Mammary epithelial cell (primary cell): Measurements from ENCODE around the gene MAGI1.

Experiments used
- EZH2 ChIP-seq: IDR thresholded peaks from 2 replicates; pipeline ENCODE4 v1.6.1; 2012; ENCODE audit warnings: low read length, inconsistent platforms, borderline replicate concordance
- TF ChIP-seq, protein P1 (sequence below), 2 donors: IDR thresholded peaks in 1 of 2; conservative IDR thresholded peaks in 1 of 2; 2 replicates each; pipeline ENCODE4 v1.5.1; 2011 to 2012; ENCODE audit warnings: inconsistent platforms in 2 of 2, low read length in 2 of 2, mild to moderate bottlenecking in 2 of 2, control low read depth in 1 of 2, low read depth in 1 of 2; ENCODE audit not compliant: insufficient read depth in 1 of 2; ENCODE audit errors: extremely low read depth in 1 of 2

DNA sequence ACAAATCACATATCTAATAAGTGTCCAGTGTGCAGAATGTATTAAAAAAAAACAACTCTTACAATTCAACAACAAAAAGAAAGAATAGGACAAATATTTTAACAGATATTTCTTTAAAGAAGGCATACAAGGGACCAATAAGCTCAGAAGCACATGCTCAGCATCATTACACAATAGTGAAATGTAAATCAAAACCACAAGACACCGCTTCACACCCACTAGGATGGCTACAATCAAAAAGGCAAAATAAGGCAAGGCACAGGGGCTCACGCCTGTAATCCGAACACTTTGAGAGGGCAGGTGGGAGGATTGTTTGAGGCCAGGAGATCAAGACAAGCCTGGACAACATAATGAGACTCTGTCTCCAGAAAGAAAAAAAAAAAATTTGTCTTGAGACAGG, 255.6 kb downstream of the MAGI1 start:
- TF ChIP-seq EZH2: no peak
- TF ChIP-seq, protein P1, sequence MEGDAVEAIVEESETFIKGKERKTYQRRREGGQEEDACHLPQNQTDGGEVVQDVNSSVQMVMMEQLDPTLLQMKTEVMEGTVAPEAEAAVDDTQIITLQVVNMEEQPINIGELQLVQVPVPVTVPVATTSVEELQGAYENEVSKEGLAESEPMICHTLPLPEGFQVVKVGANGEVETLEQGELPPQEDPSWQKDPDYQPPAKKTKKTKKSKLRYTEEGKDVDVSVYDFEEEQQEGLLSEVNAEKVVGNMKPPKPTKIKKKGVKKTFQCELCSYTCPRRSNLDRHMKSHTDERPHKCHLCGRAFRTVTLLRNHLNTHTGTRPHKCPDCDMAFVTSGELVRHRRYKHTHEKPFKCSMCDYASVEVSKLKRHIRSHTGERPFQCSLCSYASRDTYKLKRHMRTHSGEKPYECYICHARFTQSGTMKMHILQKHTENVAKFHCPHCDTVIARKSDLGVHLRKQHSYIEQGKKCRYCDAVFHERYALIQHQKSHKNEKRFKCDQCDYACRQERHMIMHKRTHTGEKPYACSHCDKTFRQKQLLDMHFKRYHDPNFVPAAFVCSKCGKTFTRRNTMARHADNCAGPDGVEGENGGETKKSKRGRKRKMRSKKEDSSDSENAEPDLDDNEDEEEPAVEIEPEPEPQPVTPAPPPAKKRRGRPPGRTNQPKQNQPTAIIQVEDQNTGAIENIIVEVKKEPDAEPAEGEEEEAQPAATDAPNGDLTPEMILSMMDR (conservative IDR thresholded peaks at IDR 0.05 in 1 of 2, IDR thresholded peaks at IDR 0.05 in 1 of 2; ENCODE audit: extremely low read depth in 1 of 2, insufficient read depth in 1 of 2, low read depth in 1 of 2, low read length in 2 of 2): no peak
